HG03439 (cell line): ENCODE data around the gene TAS2R39.

Source experiments
- ATAC-seq: cut with Tn5 transposase; IDR thresholded peaks from one replicate; pipeline ENCODE4 v1.9.1; 2021; ENCODE audit warnings: mild to moderate bottlenecking, moderate library complexity; ENCODE audit not compliant: unreplicated experiment

Gene TAS2R39

DNA sequence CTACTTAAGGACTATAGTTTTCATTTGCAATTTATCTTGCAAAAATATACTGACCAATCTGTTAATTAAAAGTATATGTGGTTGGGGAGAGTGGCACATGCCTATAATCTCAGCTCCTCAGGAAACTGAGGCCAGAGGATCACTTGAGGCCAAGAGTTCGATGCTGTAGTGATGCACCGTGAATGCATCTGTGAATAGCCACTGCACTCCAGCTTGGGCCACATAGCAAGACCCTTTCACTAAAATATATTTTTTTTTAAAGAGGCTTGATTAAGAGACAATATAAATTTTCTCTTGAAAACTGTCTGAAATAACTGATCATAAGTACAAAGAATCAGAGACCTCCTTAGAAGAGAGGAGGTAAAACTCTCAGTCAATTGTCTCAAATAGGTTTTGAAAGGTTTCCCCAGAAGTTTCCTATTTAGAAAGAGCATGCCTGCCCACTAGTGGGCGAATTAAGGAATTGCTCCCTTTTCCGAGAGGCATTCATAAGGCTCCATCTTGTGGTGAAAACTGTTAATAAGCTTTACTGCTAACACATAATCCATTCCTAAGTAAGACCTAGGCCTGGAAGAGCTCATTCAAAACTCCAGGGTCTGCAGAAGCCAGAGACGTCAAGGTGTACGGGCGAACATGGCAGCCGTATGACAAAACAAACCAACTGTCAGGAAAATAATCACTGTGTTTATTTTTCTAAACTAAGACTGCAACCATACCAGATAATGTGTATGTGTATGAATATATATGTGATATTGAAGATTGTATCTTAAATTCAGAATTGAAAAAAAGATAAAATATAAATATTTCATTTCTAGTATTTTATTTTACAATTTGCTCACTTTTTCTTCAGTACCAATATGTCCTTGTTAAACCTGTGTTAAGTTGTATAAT, 31.8 kb downstream of the TAS2R39 start:
- ATAC-seq, result peak; percentile 84

- ATAC-seq, result no peak
Measured at GRCh38 chr7:143216151-143216550, 32.9 kb downstream of the TAS2R39 start.

DNA sequence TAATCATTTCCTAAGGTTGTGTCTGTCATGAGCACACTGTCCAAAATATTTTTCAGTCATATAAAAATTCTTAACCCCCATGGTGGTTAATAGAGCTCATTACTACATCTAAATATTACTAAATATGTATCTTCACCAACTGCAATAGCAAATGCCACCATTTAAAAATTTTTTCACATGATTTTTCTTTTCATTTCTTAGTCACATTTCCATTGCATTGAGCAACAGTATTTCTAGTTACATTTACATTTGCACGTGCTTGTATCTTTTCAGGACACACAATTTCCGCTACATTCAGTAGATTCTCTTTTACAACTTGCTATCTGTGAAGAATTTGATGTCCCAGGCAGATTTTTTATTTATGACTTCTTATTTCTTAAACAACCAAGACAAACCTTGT, 33.5 kb downstream of the TAS2R39 start:
- no peak for ATAC-seq

DNA sequence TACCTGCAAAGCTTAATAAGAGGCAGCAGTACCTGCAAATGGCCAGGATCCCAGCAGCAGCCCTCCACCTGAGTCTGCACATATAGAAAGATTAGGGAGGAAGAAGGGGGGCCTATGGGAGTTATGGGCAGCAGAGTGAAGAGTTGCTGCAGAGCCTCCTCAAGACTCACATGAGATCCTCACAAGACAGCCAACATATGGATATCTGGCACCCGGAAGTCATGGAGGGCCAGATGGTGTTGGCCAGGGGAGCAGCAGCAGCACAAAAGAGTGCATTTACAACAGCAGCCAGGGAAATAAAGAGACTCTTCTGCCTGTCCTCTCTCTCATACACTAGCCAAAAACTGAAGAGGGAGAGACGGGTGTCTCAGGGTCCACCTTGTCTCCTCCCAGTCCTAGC, 34.6 kb downstream of the TAS2R39 start:
- no peak for ATAC-seq

- no peak for ATAC-seq
Measured at GRCh38 chr7:143221286-143221685, 38.1 kb downstream of the TAS2R39 start.

DNA sequence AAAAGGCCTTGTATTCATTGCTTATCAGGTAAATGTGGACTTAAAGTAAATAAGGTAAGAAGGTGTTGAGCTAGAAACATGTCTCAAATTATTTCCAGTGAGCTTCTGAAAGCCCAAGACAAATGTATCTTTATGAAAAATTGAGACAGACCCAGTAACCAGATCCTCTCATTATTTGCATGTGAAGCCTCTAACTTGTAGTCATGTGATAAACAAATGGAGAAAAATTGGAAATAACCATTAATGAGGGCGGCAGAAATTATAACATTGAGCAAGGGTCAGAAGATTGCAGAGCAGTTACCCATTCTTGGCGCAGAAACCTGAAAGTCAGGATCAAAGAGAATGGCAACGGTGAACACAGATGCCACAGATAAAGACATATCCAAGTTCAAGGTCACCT, 38.5 kb downstream of the TAS2R39 start, which contains the start of gene TAS2R40:
Gene TAS2R40 (plus strand): TSS at position 301 of the 400 bp plus-strand sequence. CDS start 42 bp downstream, at position 343.
- ATAC-seq, result no peak

DNA sequence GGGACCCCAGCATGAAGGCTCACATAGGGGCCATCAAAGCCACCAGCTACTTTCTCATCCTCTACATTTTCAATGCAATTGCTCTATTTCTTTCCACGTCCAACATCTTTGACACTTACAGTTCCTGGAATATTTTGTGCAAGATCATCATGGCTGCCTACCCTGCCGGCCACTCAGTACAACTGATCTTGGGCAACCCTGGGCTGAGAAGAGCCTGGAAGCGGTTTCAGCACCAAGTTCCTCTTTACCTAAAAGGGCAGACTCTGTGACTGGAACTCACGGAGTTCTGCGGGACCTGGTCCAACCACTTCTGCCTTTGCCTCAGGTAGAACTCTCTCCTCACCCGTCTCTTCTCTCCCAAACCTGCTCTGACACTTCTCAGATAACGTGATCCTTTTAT, 39.6 kb downstream of the TAS2R39 start:
- no peak for ATAC-seq

DNA sequence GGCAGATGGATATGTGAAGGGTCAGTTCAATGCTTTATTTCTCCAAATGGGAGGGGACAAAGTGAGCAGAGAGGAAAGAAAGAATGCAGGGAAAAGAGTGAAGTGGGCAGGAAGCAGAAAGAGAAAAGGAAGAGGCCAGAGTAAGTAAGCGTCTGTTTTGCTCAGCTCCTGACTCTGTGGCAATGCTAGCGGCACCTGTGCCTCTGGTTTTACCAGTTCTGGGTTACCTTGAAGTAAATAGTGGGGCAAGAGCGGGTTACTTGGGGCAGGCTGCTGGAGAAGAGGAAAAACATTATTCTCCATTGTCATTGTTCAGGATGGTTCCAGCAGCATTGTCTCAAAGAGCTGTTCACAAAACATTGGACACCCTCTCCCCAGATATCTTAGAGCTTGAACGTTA, 40.6 kb downstream of the TAS2R39 start:
- no peak for ATAC-seq

DNA sequence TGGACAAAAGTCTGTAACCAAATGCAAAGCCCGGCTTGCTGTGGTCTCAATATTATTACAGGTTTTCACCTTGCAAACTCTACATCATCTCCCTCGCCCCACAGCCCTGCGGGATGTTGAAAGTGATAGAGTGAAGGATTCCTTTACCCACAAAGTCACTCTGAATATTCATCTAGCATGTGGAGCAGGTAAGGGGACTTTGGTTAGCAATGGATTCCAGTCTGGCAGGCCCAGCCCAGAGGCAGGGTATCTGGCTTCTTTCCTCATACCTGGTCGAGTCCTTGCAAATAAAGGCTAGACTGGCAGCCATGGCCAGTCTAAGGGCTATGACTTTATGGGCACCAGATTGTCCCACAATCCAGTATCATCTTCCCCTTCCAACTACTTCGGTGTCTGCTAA, 41.8 kb downstream of the TAS2R39 start:
- ATAC-seq, result no peak

DNA sequence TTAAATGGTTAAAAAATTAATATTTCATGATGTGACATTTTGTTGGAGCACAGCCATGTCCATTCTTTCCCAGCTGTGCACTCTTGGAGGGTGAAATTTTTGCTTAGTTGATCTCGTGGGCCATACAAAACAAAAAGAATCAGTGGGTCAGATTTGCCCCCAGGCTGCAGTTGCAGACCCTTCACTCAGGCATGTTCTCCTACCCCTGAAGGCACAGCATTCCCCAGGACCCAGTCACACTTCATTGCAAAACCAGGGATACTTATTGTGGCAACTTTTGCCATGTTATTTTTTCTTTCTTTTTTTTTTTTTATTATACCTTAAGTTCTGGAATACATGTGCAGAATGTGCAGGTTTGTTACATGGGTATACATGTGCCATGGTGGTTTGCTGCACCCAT, 44.6 kb downstream of the TAS2R39 start:
- no peak for ATAC-seq

- no peak for ATAC-seq
Measured at GRCh38 chr7:143229054-143229790, 46.0 kb downstream of the TAS2R39 start.

- no peak for ATAC-seq
Measured at GRCh38 chr7:143230602-143231457, 47.6 kb downstream of the TAS2R39 start.
